Thoracic aorta (tissue), 2 donors: ENCODE results near the gene FAM120A. TPM values are rescaled to one million over a fixed set of nuclear protein-coding genes. Genes with fewer than 3 reads are reported as not detected.

ENCODE experiments used
- ATAC-seq: fragments of 150-250 bp; one replicate; pipeline ENCODE4 v1.8.0; 2017; ENCODE audit warnings: low read depth; ENCODE audit not compliant: insufficient number of reproducible peaks, low FRiP score
- DNase-seq: peaks from one replicate; pipeline ENCODE4 v3.0.0-alpha.2; 2020; ENCODE audit warnings: low spot score
- H3K27ac ChIP-seq, 2 donors: fragments of 200-600 bp; sonication (generic); 1 replicate in 1 of 2; 2 replicates in 1 of 2; pipeline ENCODE4 v1.5.1; 2016; ENCODE audit warnings: mild to moderate bottlenecking in 2 of 2, moderate library complexity in 2 of 2
- H3K27me3 ChIP-seq: fragments of 200-600 bp; sonication (generic); replicated peaks from 2 replicates; pipeline ENCODE4 v1.6.0; 2016; ENCODE audit warnings: mild to moderate bottlenecking; ENCODE audit not compliant: insufficient read depth
- H3K36me3 ChIP-seq: fragments of 200-600 bp; sonication (generic); one replicate; pipeline ENCODE4 v1.5.1; 2016
- H3K4me1 ChIP-seq, 2 donors: fragments of 200-600 bp; sonication (generic); 1 replicate in 1 of 2; 2 replicates in 1 of 2; pipeline versions ENCODE4 v1.5.1 to v1.6.0; 2016; ENCODE audit warnings: low read depth in 2 of 2, mild to moderate bottlenecking in 1 of 2; ENCODE audit not compliant: control insufficient read depth in 1 of 2
- H3K4me3 ChIP-seq: fragments of 200-600 bp; sonication (generic); 2 replicates; pipeline ENCODE4 v1.5.1; 2016; ENCODE audit warnings: mild to moderate bottlenecking
- H3K9me3 ChIP-seq: fragments of 200-600 bp; sonication (generic); 2 replicates; pipeline ENCODE4 v1.5.1; 2016
- total RNA-seq, 2 donors: library from RNA; depleted of rRNA; stranded (reverse); fragments of >200 nt; gene quantifications; one replicate each; pipeline versions ENCODE4 v1.1.0 to v1.2.3, GENCODE V29; 2016
- TF ChIP-seq, protein P1 (sequence below): fragments of 200-600 bp; sonication (generic); IDR thresholded peaks from one replicate; pipeline ENCODE4 v1.5.1; 2019; ENCODE audit warnings: antibody characterized with exemption

FAM120A gene
- total RNA-seq, 2 donors from 2014 or later, result 65.3 to 87.8 TPM

- H3K4me1 ChIP-seq, result peaks cover 22 to 51% of the 10 kb centered on the region in 2 donors
- no peak overlapping the region for H3K4me3 ChIP-seq
- H3K9me3 ChIP-seq, result no peaks in the 10 kb centered on the region
- H3K36me3 ChIP-seq, result no peaks in the 10 kb centered on the region
- H3K27ac ChIP-seq, result no peak overlapping the region
- no peak for ATAC-seq
- no peak for DNase-seq
- TF ChIP-seq, protein P1, sequence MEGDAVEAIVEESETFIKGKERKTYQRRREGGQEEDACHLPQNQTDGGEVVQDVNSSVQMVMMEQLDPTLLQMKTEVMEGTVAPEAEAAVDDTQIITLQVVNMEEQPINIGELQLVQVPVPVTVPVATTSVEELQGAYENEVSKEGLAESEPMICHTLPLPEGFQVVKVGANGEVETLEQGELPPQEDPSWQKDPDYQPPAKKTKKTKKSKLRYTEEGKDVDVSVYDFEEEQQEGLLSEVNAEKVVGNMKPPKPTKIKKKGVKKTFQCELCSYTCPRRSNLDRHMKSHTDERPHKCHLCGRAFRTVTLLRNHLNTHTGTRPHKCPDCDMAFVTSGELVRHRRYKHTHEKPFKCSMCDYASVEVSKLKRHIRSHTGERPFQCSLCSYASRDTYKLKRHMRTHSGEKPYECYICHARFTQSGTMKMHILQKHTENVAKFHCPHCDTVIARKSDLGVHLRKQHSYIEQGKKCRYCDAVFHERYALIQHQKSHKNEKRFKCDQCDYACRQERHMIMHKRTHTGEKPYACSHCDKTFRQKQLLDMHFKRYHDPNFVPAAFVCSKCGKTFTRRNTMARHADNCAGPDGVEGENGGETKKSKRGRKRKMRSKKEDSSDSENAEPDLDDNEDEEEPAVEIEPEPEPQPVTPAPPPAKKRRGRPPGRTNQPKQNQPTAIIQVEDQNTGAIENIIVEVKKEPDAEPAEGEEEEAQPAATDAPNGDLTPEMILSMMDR, result no peak
- no peaks in the 10 kb centered on the region for H3K27me3 ChIP-seq
These were observed 5.0 kb downstream of the FAM120A start for GRCh38 chr9:93456504-93456903.

- Histone ChIP-seq H3K36me3 (no peaks in the 10 kb centered on the region), H3K4me1 (peaks cover 22 to 51% of the 10 kb centered on the region in 2 donors), H3K27ac (no peak overlapping the region), H3K9me3 (no peaks in the 10 kb centered on the region), H3K27me3 (no peaks in the 10 kb centered on the region), H3K4me3 (no peak overlapping the region)
- DNase-seq, result no peak
- ATAC-seq, result no peak
- TF ChIP-seq, protein P1, result no peak
These were observed 5.5 kb downstream of the FAM120A start for GRCh38 chr9:93457006-93457405.

- DNase-seq (no peak), ATAC-seq (no peak)
- Histone ChIP-seq H3K36me3 (no peaks in the 10 kb centered on the region), H3K27me3 (no peaks in the 10 kb centered on the region), H3K9me3 (no peaks in the 10 kb centered on the region), H3K4me1 (peaks cover 22 to 51% of the 10 kb centered on the region in 2 donors), H3K27ac (no peak overlapping the region), H3K4me3 (no peak overlapping the region)
- TF ChIP-seq, protein P1, result no peak
These were observed 7.2 kb downstream of the FAM120A start for GRCh38 chr9:93458712-93459111.

DNA sequence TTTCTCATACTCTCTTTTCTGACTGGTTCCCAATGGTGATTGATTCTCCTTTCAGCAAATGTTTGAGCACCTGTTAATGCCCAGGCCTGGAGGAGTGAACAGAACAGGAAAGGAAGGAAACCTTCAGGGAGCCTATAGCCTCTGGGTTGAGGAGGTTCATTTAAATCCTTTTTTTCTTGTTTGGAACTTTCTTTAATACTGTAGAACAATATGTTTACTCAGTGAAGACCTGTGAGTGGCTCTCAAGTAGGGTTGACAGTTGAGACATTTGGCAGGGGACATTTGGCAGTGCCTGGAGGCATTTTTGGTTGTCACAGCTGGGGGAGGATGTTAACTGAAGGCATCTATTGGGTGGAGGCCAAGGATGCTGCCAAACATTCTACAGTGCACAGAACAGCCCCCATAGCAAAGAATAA is 8.0 kb downstream of the FAM120A start:
- H3K27me3 ChIP-seq, result no peaks in the 10 kb centered on the region
- no peak overlapping the region for H3K4me3 ChIP-seq
- TF ChIP-seq, protein P1, result no peak
- no peaks in the 10 kb centered on the region for H3K36me3 ChIP-seq
- H3K27ac ChIP-seq, result no peak overlapping the region
- DNase-seq, result no peak
- no peak for ATAC-seq
- no peaks in the 10 kb centered on the region for H3K9me3 ChIP-seq
- H3K4me1 ChIP-seq, result peaks cover 20 to 46% of the 10 kb centered on the region in 2 donors

DNA sequence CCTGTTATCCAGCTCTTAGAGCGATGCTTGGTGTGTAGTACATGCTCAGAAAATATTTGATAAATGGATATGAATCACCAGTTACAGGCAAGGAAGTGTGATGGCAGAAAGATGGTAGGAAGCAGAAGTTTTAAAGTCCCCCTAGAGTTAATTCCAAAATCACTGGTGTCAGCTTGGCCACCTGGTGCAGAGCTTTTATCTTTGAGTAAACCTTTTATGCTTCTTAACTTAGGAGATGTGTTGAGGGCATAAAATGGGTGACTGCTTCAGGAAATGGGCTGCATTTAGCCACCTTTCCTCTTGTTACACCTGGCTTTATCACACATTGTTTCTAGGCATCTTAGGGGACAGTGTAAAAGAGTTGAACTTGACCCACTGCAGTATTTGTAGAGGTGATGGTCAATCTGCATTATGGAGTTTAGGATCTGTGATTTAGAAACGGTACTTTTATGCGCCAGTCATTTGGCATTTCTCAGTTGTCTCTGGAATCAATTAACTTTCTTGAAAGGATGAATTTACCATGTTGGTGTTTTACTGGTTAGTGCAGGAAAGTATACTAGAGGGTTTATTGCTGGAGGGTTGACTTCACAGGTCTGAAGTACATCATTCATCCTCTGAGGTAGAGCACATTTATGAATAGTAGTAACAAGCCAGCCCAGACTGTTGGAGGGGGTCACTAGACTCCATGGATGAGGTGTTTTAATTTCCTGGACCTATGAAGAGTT is 9.4 kb downstream of the FAM120A start:
- H3K27me3 ChIP-seq, result no peaks in the 10 kb centered on the region
- no peak for DNase-seq
- TF ChIP-seq, protein P1, result no peak
- no peak overlapping the region for H3K4me3 ChIP-seq
- no peaks in the 10 kb centered on the region for H3K36me3 ChIP-seq
- H3K4me1 ChIP-seq, result peaks cover 20 to 45% of the 10 kb centered on the region in 2 donors
- ATAC-seq, result no peak
- H3K9me3 ChIP-seq, result no peaks in the 10 kb centered on the region
- no peak overlapping the region for H3K27ac ChIP-seq
